ENCODE data around the gene TBC1D4.

The TBC1D4 gene

GRCh38 chr13:75505327-75505726 is 23.4 kb upstream of the TBC1D4 start:
- no peak for DNase-seq (ENCODE audit: low read depth)
- H3K4me3 ChIP-seq (ENCODE audit: low read depth, low read length) = no peak overlapping the region
- TF ChIP-seq CTCF (IDR thresholded peaks at IDR 0.05; ENCODE audit: control insufficient read depth, extremely low read depth, insufficient read depth) = no peak

GRCh38 chr13:75495938-75496337 is 14.0 kb upstream of the TBC1D4 start:
- no peak for TF ChIP-seq CTCF (IDR thresholded peaks at IDR 0.05; ENCODE audit: control insufficient read depth, extremely low read depth, insufficient read depth)
- H3K4me3 ChIP-seq (ENCODE audit: low read depth, low read length) = no peak overlapping the region
- no peak for DNase-seq (ENCODE audit: low read depth)

- TF ChIP-seq CTCF (IDR thresholded peaks at IDR 0.05; ENCODE audit: control insufficient read depth, extremely low read depth, insufficient read depth) = no peak
- no peak overlapping the region for H3K4me3 ChIP-seq (ENCODE audit: low read depth, low read length)
- no peak for DNase-seq (ENCODE audit: low read depth)
Observed at GRCh38 chr13:75494491-75494890, 12.5 kb upstream of the TBC1D4 start.

GRCh38 chr13:75493156-75493555 is 11.2 kb upstream of the TBC1D4 start:
- DNase-seq (ENCODE audit: low read depth) = no peak
- TF ChIP-seq CTCF (IDR thresholded peaks at IDR 0.05; ENCODE audit: control insufficient read depth, extremely low read depth, insufficient read depth) = no peak
- H3K4me3 ChIP-seq (ENCODE audit: low read depth, low read length) = no peak overlapping the region

- TF ChIP-seq CTCF (IDR thresholded peaks at IDR 0.05; ENCODE audit: control insufficient read depth, extremely low read depth, insufficient read depth) = no peak
- no peak for DNase-seq (ENCODE audit: low read depth)
- no peak overlapping the region for H3K4me3 ChIP-seq (ENCODE audit: low read depth, low read length)
Observed at GRCh38 chr13:75492389-75492788, 10.4 kb upstream of the TBC1D4 start.

GRCh38 chr13:75491376-75491775 is 9.4 kb upstream of the TBC1D4 start:
- H3K4me3 ChIP-seq (ENCODE audit: low read depth, low read length) = no peak overlapping the region
- TF ChIP-seq CTCF (IDR thresholded peaks at IDR 0.05; ENCODE audit: control insufficient read depth, extremely low read depth, insufficient read depth) = no peak
- DNase-seq (ENCODE audit: low read depth) = no peak

- DNase-seq (ENCODE audit: low read depth) = no peak
- TF ChIP-seq CTCF (IDR thresholded peaks at IDR 0.05; ENCODE audit: control insufficient read depth, extremely low read depth, insufficient read depth) = no peak
- H3K4me3 ChIP-seq (ENCODE audit: low read depth, low read length) = no peak overlapping the region
Observed at GRCh38 chr13:75489502-75490263, 7.7 kb upstream of the TBC1D4 start.

Measured in LNCaP clone FGC (cell line).